IMR-90 (cell line): Measurements from ENCODE around the gene RAN. TPM values are rescaled to one million over a fixed set of nuclear protein-coding genes. Genes with fewer than 3 reads are reported as not detected.

Experiments
- ATAC-seq: fragments of 200-7000 bp; cut with Tn5 transposase; 2 replicates; pipeline ENCODE4 v1.9.1; 2020; ENCODE audit warnings: low read depth, mild to moderate bottlenecking, moderate library complexity
- BruUV-seq: library from RNA; stranded (reverse); fragments of 400-500 nt; replicated peaks from 2 replicates; lab custom pipeline; 2021; lab: Mats Ljungman, UMichigan
- CTCF ChIA-PET: fragments of 300-600 bp; formaldehyde crosslinking; extraction: SDS; loops from one replicate; lab custom pipeline; 2021; ENCODE audit warnings: antibody characterized with exemption; lab: Yijun Ruan, JAX
- POLR2A ChIA-PET: fragments of 300-600 bp; sonication (Branson Sonifier 250); formaldehyde crosslinking; loops from one replicate; lab custom pipeline; 2022; ENCODE audit warnings: antibody characterized with exemption; ENCODE audit not compliant: unreplicated experiment; lab: Charles Lee
- DNase-seq: peaks from one replicate; pipeline ENCODE4 v3.0.0; 2013
- H2AFZ ChIP-seq: replicated peaks from 2 replicates; pipeline ENCODE3; 2013; ENCODE audit warnings: low read length, mild to moderate bottlenecking; ENCODE audit not compliant: poor library complexity
- H2AK5ac ChIP-seq: 2 replicates; pipeline ENCODE4 v1.6.1; 2013; ENCODE audit warnings: low read depth, low read length, inconsistent platforms
- H2AK9ac ChIP-seq: replicated peaks from 2 replicates; pipeline ENCODE3; 2013; ENCODE audit warnings: mild to moderate bottlenecking, low read depth, low read length, moderate library complexity; ENCODE audit not compliant: poor library complexity
- H2BK120ac ChIP-seq: 2 replicates; pipeline ENCODE4 v1.6.1; 2013; ENCODE audit warnings: low read depth, low read length, inconsistent platforms
- H2BK15ac ChIP-seq: 3 replicates; pipeline ENCODE4 v1.6.1; 2013; ENCODE audit warnings: low read depth, low read length, inconsistent platforms
- H2BK20ac ChIP-seq: 2 replicates; pipeline ENCODE4 v1.6.1; 2013; ENCODE audit warnings: low read depth, mild to moderate bottlenecking, inconsistent platforms, low read length, moderate library complexity
- H2BK5ac ChIP-seq: 2 replicates; pipeline ENCODE4 v1.6.1; 2013; ENCODE audit warnings: mild to moderate bottlenecking, low read depth, low read length, inconsistent platforms; ENCODE audit not compliant: poor library complexity, severe bottlenecking
- H3K14ac ChIP-seq: replicated peaks from 2 replicates; pipeline ENCODE4 v1.6.1; 2013; ENCODE audit warnings: low read depth, low read length, inconsistent platforms
- H3K18ac ChIP-seq: 2 replicates; pipeline ENCODE4 v1.6.1; 2013; ENCODE audit warnings: low read depth, low read length, control low read depth
- H3K23ac ChIP-seq: 2 replicates; pipeline ENCODE4 v1.6.1; 2013; ENCODE audit warnings: low read depth, low read length, inconsistent platforms
- H3K27ac ChIP-seq: 2 replicates; pipeline ENCODE4 v1.5.1; 2013; ENCODE audit warnings: mild to moderate bottlenecking, control low read depth, low read length; ENCODE audit not compliant: insufficient read depth
- H3K27me3 ChIP-seq: 2 replicates; pipeline ENCODE4 v1.6.1; 2013; ENCODE audit warnings: low read length; ENCODE audit not compliant: control insufficient read depth, insufficient read depth
- H3K36me3 ChIP-seq: 2 replicates; pipeline ENCODE4 v1.6.1; 2013; ENCODE audit warnings: low read length, mixed read lengths; ENCODE audit not compliant: control insufficient read depth, insufficient read depth
- H3K4ac ChIP-seq: 2 replicates; pipeline ENCODE4 v1.6.1; 2013; ENCODE audit warnings: low read depth, low read length, inconsistent platforms
- H3K4me1 ChIP-seq: 2 replicates; pipeline ENCODE4 v1.6.1; 2013; ENCODE audit warnings: low read length, mixed read lengths; ENCODE audit not compliant: control insufficient read depth, insufficient read depth
- H3K4me2 ChIP-seq: 2 replicates; pipeline ENCODE4 v1.6.1; 2013; ENCODE audit warnings: low read depth, mild to moderate bottlenecking, control low read depth, low read length, moderate library complexity
- H3K4me3 ChIP-seq: 2 replicates; pipeline ENCODE4 v1.5.1; 2013; ENCODE audit warnings: low read depth, mild to moderate bottlenecking, control low read depth, low read length, moderate library complexity; ENCODE audit not compliant: insufficient read depth
- H3K56ac ChIP-seq: 2 replicates; pipeline ENCODE4 v1.6.1; 2013; ENCODE audit warnings: low read length, inconsistent platforms; ENCODE audit not compliant: insufficient read depth; ENCODE audit errors: extremely low read depth
- H3K79me1 ChIP-seq, 2 experiments: 2 replicates each; pipeline ENCODE4 v1.6.1; 2013; ENCODE audit warnings: low read length in 2 of 2, inconsistent platforms in 1 of 2, low read depth in 1 of 2
- H3K9ac ChIP-seq: 2 replicates; pipeline ENCODE4 v1.6.1; 2013; ENCODE audit warnings: low read depth, low read length, control low read depth
- H3K9me1 ChIP-seq: 2 replicates; pipeline ENCODE4 v1.6.1; 2013; ENCODE audit warnings: low read length, inconsistent platforms; ENCODE audit not compliant: insufficient read depth
- H3K9me3 ChIP-seq: 2 replicates; pipeline ENCODE4 v1.6.1; 2013; ENCODE audit warnings: low read length; ENCODE audit not compliant: control insufficient read depth, insufficient read depth
- H4K20me1 ChIP-seq: 2 replicates; pipeline ENCODE4 v1.6.1; 2013; ENCODE audit warnings: low read length, inconsistent platforms; ENCODE audit not compliant: insufficient read depth
- H4K5ac ChIP-seq: 2 replicates; pipeline ENCODE4 v1.6.1; 2013; ENCODE audit warnings: mild to moderate bottlenecking, low read depth, low read length, control low read depth
- H4K8ac ChIP-seq, 2 experiments: 2 replicates each; pipeline ENCODE4 v1.6.1; 2013; ENCODE audit warnings: low read depth in 2 of 2, low read length in 2 of 2, control low read depth in 1 of 2, inconsistent platforms in 1 of 2
- H4K91ac ChIP-seq: 2 replicates; pipeline ENCODE4 v1.6.1; 2013; ENCODE audit warnings: low read depth, low read length, inconsistent platforms; ENCODE audit not compliant: insufficient read depth
- CEBPB ChIP-seq: IDR thresholded peaks from 2 replicates; pipeline ENCODE4 v1.6.1; 2012; ENCODE audit warnings: low read depth, low read length, improper control_type of control experiment
- CHD1 ChIP-seq: IDR thresholded peaks from 2 replicates; pipeline ENCODE4 v1.6.1; 2012; ENCODE audit warnings: low read depth, low read length, improper control_type of control experiment
- CTCF ChIP-seq: conservative IDR thresholded peaks from 2 replicates; pipeline ENCODE4 v1.5.1; 2012; ENCODE audit warnings: mild to moderate bottlenecking, low read depth, low read length, improper control_type of control experiment
- FOS ChIP-seq: fragments of 150-350 bp; IDR thresholded peaks from 2 replicates; pipeline ENCODE4 v1.6.1; 2016; ENCODE audit warnings: low read depth, low read length
- MAFK ChIP-seq: IDR thresholded peaks from 2 replicates; pipeline ENCODE4 v1.6.1; 2012; ENCODE audit warnings: low read depth, low read length, improper control_type of control experiment
- NFE2L2 ChIP-seq: fragments of 150-350 bp; IDR thresholded peaks from 2 replicates; pipeline ENCODE4 v1.6.1; 2016; ENCODE audit warnings: low read depth, mild to moderate bottlenecking, low read length
- POLR2A ChIP-seq: IDR thresholded peaks from 2 replicates; pipeline ENCODE4 v1.6.1; 2012; ENCODE audit warnings: mild to moderate bottlenecking, low read depth, low read length
- USF2 ChIP-seq: fragments of 150-350 bp; IDR thresholded peaks from 2 replicates; pipeline ENCODE4 v1.6.1; 2017; ENCODE audit warnings: mild to moderate bottlenecking, antibody characterized with exemption, low read length, low read depth
- WGBS, 2 experiments: methylation state at CpG; one replicate each; pipeline versions ENCODE4 v1.1.5 to v1.1.7; 2013; ENCODE audit warnings: missing lambda C conversion rate in 2 of 2; ENCODE audit not compliant: insufficient read length in 1 of 2; ENCODE audit errors: extremely low coverage in 2 of 2; 5-methylcytosine and 5-hydroxymethylcytosine counted together
- dilution Hi-C: fragments of 300-500 bp; cut with HindIII; formaldehyde crosslinking; loops from one replicate; pipeline ENCODE4 v1.14.3; 2018; ENCODE audit warnings: low sequenced_read_pairs; ENCODE audit not compliant: unreplicated experiment
- in situ Hi-C: fragments of 300-500 bp; cut with MboI; formaldehyde crosslinking; loops from 3 replicates; pipeline ENCODE4 v1.14.3; 2019; ENCODE audit warnings: low sequenced_read_pairs, inconsistent platforms, mixed read lengths
- intact Hi-C: fragments of 100-400 bp; cut with micrococcal nuclease; formaldehyde crosslinking; loops from 2 replicates; pipeline ENCODE4 v1.10.0; 2022
- polyA plus RNA-seq, 3 experiments: library from polyadenylated mRNA; depleted of rRNA; stranded (reverse); fragments of >200 nt; gene quantifications; 2 replicates each; pipeline ENCODE4 v1.2.3, GENCODE V29; 2012; ENCODE audit warnings: low replicate concordance in 1 of 3
- total RNA-seq: library from RNA; depleted of rRNA; stranded (reverse); fragments of >200 nt; gene quantifications from 2 replicates; pipeline ENCODE4 v1.2.3, GENCODE V29; 2012

RAN gene
- total and polyA plus RNA-seq, 2 of the 4 experiments (the other 2 are of a cell fraction): 910 to 984 TPM

GRCh38 chr12:130878193-130879185, 6.6 kb downstream of the RAN start:
- no peak overlapping the region for H3K4me2 ChIP-seq
- H2AFZ ChIP-seq: peak overlapping the region; percentile 61
- no peaks in the 10 kb centered on the region for H3K9me3 ChIP-seq
- ATAC-seq (peak; percentile 30), DNase-seq (no peak)
- H4K8ac ChIP-seq: peak overlapping the region in 1 of 2 experiments; percentile 23; a peak in 1 of 4 replicates
- no peaks in the 10 kb centered on the region for H3K27me3 ChIP-seq
- H3K23ac ChIP-seq: peak overlapping the region; percentile 70
- H3K9me1 ChIP-seq: peaks cover 6% of the 10 kb centered on the region; the same call in 1 of the 2 replicates
- no peak overlapping the region for H3K4me3 ChIP-seq
- CTCF ChIA-PET: no interaction called here
- no peaks in the 10 kb centered on the region for H3K4me1 ChIP-seq
- dilution Hi-C loops (no loop called here), in situ Hi-C loops (no loop called here), intact Hi-C loops (no loop called here)
- H3K56ac ChIP-seq: no peak overlapping the region
- H2AK5ac ChIP-seq: no peak overlapping the region
- POLR2A ChIA-PET: interaction anchor here (0.5 kb wide), 1 partner anchor 938 kb away, joined by 3 read pairs; no protein-coding TSS in a partner anchor
- peaks cover 7 to 26% of the 10 kb centered on the region in 2 experiments; a peak in 2 of 4 replicates for H3K79me1 ChIP-seq
- H2BK120ac ChIP-seq: no peak overlapping the region
- H3K18ac ChIP-seq: no peak overlapping the region
- H3K9ac ChIP-seq: no peak overlapping the region
- H3K4ac ChIP-seq: no peak overlapping the region
- TF ChIP-seq POLR2A (no peak), CEBPB (no peak), MAFK (no peak), NFE2L2 (no peak), USF2 (no peak), CHD1 (no peak), FOS (no peak), CTCF (no peak)
- H4K91ac ChIP-seq: no peak overlapping the region
- 20% methylated on average over 3 of the region's 24 CpGs; no CpG with 5 or more reads in 1 of the 2 experiments for WGBS, 2 experiments
- H2BK20ac ChIP-seq: no peak overlapping the region
- peaks cover 18% of the 10 kb centered on the region for H3K36me3 ChIP-seq
- H2AK9ac ChIP-seq: peak overlapping the region; percentile 67
- H3K14ac ChIP-seq: no peak overlapping the region; the same call in 1 of the 2 replicates
- no TSS peak for BruUV-seq
- no peak overlapping the region for H2BK15ac ChIP-seq
- peaks cover 27% of the 10 kb centered on the region for H4K20me1 ChIP-seq
- no peak overlapping the region for H2BK5ac ChIP-seq
- no peak overlapping the region for H4K5ac ChIP-seq
- H3K27ac ChIP-seq: no peak overlapping the region
